Loucy (cell line): ENCODE data around the gene SELENOH.

Experiments used
- H2AFZ ChIP-seq: fragments of 200-600 bp; sonication (generic); 2 replicates; pipeline ENCODE4 v1.6.0; 2016; ENCODE audit warnings: antibody characterized with exemption, mild to moderate bottlenecking, low read length, moderate library complexity
- H3F3A ChIP-seq: fragments of 200-600 bp; 2 replicates; pipeline ENCODE4 v1.6.0; 2016; ENCODE audit warnings: antibody characterized with exemption, low read depth, mild to moderate bottlenecking
- H3K27me3 ChIP-seq: fragments of 200-600 bp; sonication (generic); 2 replicates; pipeline ENCODE4 v1.6.1; 2014; ENCODE audit warnings: low read length, mild to moderate bottlenecking; ENCODE audit not compliant: insufficient read depth, poor library complexity, severe bottlenecking
- H3K36me3 ChIP-seq: fragments of 200-600 bp; sonication (generic); 2 replicates; pipeline ENCODE4 v1.6.1; 2016; ENCODE audit warnings: low read length; ENCODE audit not compliant: insufficient read depth
- H3K4me1 ChIP-seq: fragments of 200-600 bp; sonication (generic); 2 replicates; pipeline ENCODE4 v1.5.1; 2014; ENCODE audit warnings: low read length, mild to moderate bottlenecking; ENCODE audit not compliant: insufficient read depth, poor library complexity, severe bottlenecking
- H3K4me2 ChIP-seq: fragments of 200-600 bp; sonication (generic); 2 replicates; pipeline ENCODE4 v1.6.0; 2014; ENCODE audit warnings: antibody characterized with exemption, low read length, low read depth, mild to moderate bottlenecking; ENCODE audit not compliant: poor library complexity, severe bottlenecking
- H3K4me3 ChIP-seq: fragments of 200-600 bp; sonication (generic); 2 replicates; pipeline ENCODE4 v1.5.1; 2014; ENCODE audit warnings: low read length, mild to moderate bottlenecking, mixed read lengths; ENCODE audit not compliant: poor library complexity, severe bottlenecking
- H3K79me2 ChIP-seq: fragments of 200-600 bp; sonication (generic); 2 replicates; pipeline ENCODE4 v1.6.1; 2014; ENCODE audit warnings: low read length; ENCODE audit not compliant: insufficient read depth
- H3K9ac ChIP-seq: fragments of 200-600 bp; sonication (generic); 2 replicates; pipeline ENCODE4 v1.6.0; 2014; ENCODE audit warnings: mild to moderate bottlenecking, low read depth, low read length, moderate library complexity; ENCODE audit not compliant: poor library complexity, severe bottlenecking
- H3K9me2 ChIP-seq: fragments of 200-600 bp; sonication (generic); replicated peaks from 2 replicates; pipeline ENCODE4 v1.6.1; 2016; ENCODE audit warnings: low read depth, low read length, mixed read lengths
- H3K9me3 ChIP-seq: fragments of 200-600 bp; sonication (generic); 2 replicates; pipeline ENCODE4 v1.6.1; 2014; ENCODE audit warnings: mild to moderate bottlenecking, antibody characterized with exemption, low read length, low read depth; ENCODE audit not compliant: insufficient read depth
- H4K20me1 ChIP-seq: fragments of 200-600 bp; sonication (generic); 2 replicates; pipeline ENCODE4 v1.6.0; 2014; ENCODE audit warnings: antibody characterized with exemption, low read length, mild to moderate bottlenecking; ENCODE audit not compliant: insufficient read depth, poor library complexity, severe bottlenecking
- EZH2phosphoT487 ChIP-seq: fragments of 200-600 bp; IDR thresholded peaks from 2 replicates; pipeline ENCODE4 v1.6.1; 2018; ENCODE audit warnings: antibody characterized with exemption, mild to moderate bottlenecking, moderate library complexity, borderline replicate concordance
- TF ChIP-seq, protein P1 (sequence below): fragments of 200-600 bp; sonication (generic); conservative IDR thresholded peaks from 2 replicates; pipeline ENCODE4 v1.5.1; 2014; ENCODE audit warnings: mild to moderate bottlenecking, antibody characterized with exemption, low read length

SELENOH gene

DNA sequence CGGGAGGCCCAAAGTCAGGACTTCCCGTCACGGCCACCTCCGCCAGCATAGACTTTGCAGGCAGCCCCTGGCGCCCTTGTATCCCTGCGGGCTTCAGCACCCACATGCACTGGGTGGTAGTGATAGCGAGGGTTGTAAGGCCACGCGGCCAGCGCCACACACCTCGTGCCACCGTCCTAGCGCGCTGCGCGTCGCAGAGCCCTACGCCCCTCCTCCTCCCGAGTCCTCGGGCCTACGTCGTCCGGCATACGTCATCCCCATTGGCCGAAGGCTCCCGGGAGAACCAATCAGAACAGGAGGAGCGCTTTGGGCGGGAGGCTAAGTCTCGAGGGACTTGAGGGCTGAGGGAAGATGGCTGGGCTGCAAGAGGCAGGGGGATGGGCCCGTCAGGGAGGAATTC lies 11.7 kb downstream of the SELENOH start:
- no peaks in the 10 kb centered on the region for H3K79me2 ChIP-seq
- no peak overlapping the region for H3K9ac ChIP-seq
- no peak overlapping the region for H2AFZ ChIP-seq
- TF ChIP-seq, protein P1, sequence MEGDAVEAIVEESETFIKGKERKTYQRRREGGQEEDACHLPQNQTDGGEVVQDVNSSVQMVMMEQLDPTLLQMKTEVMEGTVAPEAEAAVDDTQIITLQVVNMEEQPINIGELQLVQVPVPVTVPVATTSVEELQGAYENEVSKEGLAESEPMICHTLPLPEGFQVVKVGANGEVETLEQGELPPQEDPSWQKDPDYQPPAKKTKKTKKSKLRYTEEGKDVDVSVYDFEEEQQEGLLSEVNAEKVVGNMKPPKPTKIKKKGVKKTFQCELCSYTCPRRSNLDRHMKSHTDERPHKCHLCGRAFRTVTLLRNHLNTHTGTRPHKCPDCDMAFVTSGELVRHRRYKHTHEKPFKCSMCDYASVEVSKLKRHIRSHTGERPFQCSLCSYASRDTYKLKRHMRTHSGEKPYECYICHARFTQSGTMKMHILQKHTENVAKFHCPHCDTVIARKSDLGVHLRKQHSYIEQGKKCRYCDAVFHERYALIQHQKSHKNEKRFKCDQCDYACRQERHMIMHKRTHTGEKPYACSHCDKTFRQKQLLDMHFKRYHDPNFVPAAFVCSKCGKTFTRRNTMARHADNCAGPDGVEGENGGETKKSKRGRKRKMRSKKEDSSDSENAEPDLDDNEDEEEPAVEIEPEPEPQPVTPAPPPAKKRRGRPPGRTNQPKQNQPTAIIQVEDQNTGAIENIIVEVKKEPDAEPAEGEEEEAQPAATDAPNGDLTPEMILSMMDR: no peak
- TF ChIP-seq EZH2phosphoT487: no peak
- no peaks in the 10 kb centered on the region for H3K27me3 ChIP-seq
- H3K9me2 ChIP-seq: no peaks in the 10 kb centered on the region
- H3K36me3 ChIP-seq: no peaks in the 10 kb centered on the region
- no peak overlapping the region for H3K4me3 ChIP-seq
- H3K4me2 ChIP-seq: no peak overlapping the region
- H4K20me1 ChIP-seq: no peaks in the 10 kb centered on the region
- no peaks in the 10 kb centered on the region for H3K9me3 ChIP-seq
- H3F3A ChIP-seq: no peaks in the 10 kb centered on the region
- H3K4me1 ChIP-seq: no peaks in the 10 kb centered on the region

DNA sequence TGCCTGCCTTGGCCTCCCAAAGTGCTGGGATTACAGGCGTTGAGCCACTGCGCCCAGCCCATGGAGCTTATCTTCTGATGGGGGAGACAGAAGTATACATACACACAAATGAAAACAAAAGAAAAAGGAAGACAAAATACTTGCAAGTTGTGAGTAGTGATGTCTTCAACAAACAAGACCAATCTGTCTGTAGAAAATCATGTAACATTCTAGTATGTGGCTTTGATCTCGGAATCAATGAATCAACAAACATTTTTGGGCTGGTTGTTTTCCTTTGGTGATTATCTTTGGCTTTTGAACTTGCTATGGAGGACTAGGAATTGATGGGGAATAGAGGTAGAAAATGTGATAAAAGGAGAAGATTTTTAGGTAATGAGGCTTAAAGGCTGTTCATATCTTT lies 16.9 kb downstream of the SELENOH start:
- Histone ChIP-seq H3K9me2 (no peaks in the 10 kb centered on the region), H3K4me2 (no peak overlapping the region), H3K4me1 (peaks cover 2% of the 10 kb centered on the region), H3K36me3 (no peaks in the 10 kb centered on the region), H3K79me2 (no peaks in the 10 kb centered on the region), H3F3A (no peaks in the 10 kb centered on the region), H2AFZ (no peak overlapping the region), H3K9ac (no peak overlapping the region), H3K9me3 (no peaks in the 10 kb centered on the region), H3K27me3 (no peaks in the 10 kb centered on the region), H4K20me1 (no peaks in the 10 kb centered on the region), H3K4me3 (no peak overlapping the region)
- TF ChIP-seq, protein P1: no peak
- TF ChIP-seq EZH2phosphoT487: no peak

DNA sequence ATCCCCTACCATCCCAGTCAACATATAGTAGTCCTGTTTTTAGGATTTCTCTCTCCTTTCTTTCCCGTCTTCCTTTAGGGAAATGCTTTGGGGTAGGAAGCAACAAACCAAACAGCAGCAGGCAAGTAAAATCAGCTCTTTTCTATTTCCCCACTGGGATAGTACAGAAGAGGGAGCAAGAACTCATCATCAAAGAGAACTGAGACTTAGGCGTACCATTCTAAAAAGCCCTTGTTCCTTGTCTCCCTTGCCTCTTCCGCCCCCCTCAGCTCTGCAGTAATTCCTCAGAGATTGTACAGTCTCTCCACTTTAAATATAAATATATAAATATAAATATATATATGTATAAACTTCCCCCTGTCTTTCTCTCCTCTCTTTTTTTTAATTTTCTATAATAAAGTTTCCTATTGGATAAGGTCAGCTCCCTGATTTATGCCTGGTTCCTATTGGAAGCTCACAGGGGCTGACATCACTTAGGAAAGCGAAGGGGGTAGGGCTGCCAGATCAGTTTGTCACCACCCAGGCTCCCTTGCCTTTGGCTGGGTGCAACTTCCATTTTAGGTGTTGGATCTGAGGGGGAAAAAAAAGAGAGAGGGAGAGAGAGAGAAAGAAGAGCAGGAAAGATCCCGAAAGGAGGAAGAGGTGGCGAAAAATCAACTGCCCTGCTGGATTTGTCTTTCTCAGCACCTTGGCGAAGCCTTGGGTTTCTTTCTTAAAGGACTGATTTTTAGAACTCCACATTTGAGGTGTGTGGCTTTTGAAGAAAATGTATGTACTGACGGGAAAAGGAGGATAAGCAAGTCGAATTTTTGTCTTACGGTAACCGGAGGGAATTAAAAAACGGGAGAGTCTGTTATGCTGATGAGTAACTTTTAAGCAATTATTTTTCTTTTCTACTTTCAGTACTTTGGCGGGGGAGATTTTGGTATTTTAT lies 20.3 kb downstream of the SELENOH start, which contains the start of gene CTNND1:
CTNND1 (plus strand) TSS at position 502 of the 934 bp plus-strand sequence. CDS start 29,677 bp downstream, outside the sequence.
- Histone ChIP-seq H2AFZ (no peak within 1 kb of the TSS; the same call in 1 of the 2 replicates), H3K4me3 (peak within 1 kb of the TSS; percentile 58), H3F3A (no peaks in the 10 kb centered on the region), H3K36me3 (no peaks in the 10 kb centered on the region), H4K20me1 (no peaks in the 10 kb centered on the region), H3K4me2 (peak within 1 kb of the TSS; percentile 59), H3K9me3 (no peaks in the 10 kb centered on the region), H3K79me2 (no peaks in the 10 kb centered on the region; the same call in none of the 2 replicates), H3K9me2 (no peaks in the 10 kb centered on the region), H3K27me3 (no peaks in the 10 kb centered on the region), H3K9ac (peak within 1 kb of the TSS; percentile 53), H3K4me1 (peaks cover 9% of the 10 kb centered on the region)
- TF ChIP-seq, protein P1: no peak
- no peak for TF ChIP-seq EZH2phosphoT487
